GM10266 (cell line): ENCODE data around the gene SLC22A3.

Source experiments
- DNase-seq: peaks from one replicate; pipeline ENCODE4 v3.0.0; 2012; ENCODE audit errors: extremely low spot score
- TF ChIP-seq, protein P1 (sequence below): IDR thresholded peaks from 2 replicates; pipeline ENCODE4 v1.5.1; 2012; ENCODE audit warnings: mild to moderate bottlenecking, low read depth; ENCODE audit not compliant: control insufficient read depth, insufficient read depth; ENCODE audit errors: missing control alignments

The SLC22A3 gene

DNA sequence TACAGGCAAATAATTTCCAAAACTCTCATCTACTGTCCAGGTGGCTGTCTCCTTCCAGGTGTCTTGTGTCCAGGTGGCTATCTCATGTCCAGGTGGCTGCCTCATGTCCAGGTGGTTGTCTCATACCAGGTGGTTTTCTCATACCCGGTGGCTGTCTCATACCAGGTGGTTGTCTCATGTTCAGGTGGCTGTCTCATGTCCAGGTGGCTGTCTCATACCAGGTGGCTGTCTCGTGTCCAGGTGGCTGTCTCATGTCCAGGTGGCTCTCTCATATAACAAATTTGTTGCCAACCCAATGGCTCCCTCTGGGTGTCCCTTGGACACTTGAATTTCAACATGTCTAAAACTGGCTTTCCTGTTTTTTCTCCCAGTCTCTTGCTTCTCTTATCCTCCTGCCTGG, 14.3 kb upstream of the SLC22A3 start:
- DNase-seq: no peak
- TF ChIP-seq, protein P1, sequence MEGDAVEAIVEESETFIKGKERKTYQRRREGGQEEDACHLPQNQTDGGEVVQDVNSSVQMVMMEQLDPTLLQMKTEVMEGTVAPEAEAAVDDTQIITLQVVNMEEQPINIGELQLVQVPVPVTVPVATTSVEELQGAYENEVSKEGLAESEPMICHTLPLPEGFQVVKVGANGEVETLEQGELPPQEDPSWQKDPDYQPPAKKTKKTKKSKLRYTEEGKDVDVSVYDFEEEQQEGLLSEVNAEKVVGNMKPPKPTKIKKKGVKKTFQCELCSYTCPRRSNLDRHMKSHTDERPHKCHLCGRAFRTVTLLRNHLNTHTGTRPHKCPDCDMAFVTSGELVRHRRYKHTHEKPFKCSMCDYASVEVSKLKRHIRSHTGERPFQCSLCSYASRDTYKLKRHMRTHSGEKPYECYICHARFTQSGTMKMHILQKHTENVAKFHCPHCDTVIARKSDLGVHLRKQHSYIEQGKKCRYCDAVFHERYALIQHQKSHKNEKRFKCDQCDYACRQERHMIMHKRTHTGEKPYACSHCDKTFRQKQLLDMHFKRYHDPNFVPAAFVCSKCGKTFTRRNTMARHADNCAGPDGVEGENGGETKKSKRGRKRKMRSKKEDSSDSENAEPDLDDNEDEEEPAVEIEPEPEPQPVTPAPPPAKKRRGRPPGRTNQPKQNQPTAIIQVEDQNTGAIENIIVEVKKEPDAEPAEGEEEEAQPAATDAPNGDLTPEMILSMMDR: no peak

DNA sequence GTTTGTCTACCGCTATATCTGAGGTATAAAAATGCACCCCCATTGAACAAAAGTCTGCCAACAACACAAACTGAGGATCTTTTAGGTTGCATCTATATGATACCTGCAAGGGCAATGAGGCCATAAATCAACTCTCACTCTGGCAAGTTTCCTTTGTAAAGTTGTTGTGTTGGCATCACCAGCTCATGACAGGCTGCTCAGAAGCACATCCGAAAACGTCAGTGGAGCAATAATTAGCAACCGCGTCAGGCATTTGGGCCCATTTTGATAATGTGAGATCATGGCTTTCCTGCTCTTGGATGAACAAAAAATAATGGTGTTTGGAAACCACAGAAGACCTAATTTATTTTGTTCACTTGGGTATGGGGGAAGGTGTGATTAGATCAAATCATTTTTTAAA, 12.0 kb upstream of the SLC22A3 start:
- no peak for DNase-seq
- TF ChIP-seq, protein P1: no peak

DNA sequence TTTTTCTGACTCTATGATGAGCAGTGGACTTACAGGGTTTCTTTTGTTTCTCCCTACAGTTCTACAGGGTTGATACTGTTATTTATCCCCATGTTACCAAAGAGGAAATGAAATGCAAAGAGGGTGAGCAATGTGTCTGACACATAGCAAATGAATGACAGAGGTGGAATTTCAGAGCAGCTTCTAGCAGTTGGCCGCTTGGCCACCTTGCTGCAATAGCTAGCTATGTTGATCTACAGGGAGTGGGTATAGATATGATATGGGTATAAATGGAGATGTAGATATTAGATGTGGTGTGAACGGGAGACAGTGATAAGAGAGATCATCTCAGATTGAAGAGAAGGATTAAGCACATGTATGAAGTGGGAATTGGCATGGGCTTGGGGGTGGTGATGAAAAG, 10.9 kb upstream of the SLC22A3 start:
- TF ChIP-seq, protein P1: no peak
- no peak for DNase-seq

DNA sequence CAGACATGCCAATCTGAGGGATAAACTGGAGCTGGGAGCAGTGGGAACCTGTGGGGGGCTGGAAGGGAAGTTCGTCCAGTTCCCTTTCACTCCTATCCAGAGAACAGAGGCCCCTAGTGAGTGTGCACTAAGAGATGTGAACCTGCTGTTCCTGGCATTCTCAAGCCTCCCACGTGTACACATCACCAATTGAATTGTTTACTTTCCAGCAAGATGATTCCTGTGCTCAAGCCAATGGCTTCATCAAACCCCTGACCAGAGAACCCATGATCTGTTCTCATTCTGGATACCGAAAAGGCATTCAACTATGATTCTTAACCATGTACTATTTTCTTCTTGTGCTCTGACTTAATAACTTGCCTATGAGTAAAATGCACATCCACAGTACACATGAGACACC, 10.2 kb upstream of the SLC22A3 start:
- no peak for DNase-seq
- TF ChIP-seq, protein P1: no peak

DNA sequence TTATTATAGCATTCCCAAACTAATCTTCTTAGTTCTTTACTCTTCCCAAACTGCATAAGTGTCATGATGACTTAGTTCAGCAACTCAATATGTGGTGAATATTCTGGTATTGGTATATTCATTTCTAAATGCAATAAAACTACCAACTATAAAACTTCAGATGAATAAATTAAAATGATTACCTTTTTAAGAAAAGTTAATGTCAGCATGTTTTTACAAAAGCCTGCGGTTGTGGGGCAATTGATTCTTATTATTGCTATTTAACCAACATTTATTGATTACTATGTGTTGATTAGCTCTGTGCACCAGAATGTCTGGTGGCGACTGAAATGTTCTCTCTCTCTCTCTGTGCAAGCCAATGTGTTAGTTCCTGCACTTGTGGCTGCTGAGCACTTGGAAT, 5.0 kb upstream of the SLC22A3 start:
- DNase-seq: no peak
- TF ChIP-seq, protein P1: no peak

DNA sequence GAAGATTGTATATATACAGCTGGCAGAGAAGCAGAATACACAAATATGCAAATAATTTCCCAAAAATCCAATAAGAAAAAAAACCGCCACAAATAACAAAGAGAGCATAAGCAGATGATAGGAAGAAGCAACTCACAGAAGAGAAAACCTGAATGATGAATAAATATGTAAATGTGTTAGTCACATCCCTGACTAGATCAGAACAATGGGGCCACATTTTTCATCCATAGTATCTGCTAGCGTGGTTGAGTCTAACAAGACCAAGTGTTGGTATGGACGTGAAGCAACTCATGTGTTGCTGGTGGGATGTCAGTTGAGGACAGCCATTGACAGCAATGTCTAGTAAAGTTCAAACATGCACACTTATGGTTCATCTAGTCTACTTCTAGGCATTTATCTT, 3.9 kb upstream of the SLC22A3 start:
- DNase-seq: no peak
- TF ChIP-seq, protein P1: no peak

DNA sequence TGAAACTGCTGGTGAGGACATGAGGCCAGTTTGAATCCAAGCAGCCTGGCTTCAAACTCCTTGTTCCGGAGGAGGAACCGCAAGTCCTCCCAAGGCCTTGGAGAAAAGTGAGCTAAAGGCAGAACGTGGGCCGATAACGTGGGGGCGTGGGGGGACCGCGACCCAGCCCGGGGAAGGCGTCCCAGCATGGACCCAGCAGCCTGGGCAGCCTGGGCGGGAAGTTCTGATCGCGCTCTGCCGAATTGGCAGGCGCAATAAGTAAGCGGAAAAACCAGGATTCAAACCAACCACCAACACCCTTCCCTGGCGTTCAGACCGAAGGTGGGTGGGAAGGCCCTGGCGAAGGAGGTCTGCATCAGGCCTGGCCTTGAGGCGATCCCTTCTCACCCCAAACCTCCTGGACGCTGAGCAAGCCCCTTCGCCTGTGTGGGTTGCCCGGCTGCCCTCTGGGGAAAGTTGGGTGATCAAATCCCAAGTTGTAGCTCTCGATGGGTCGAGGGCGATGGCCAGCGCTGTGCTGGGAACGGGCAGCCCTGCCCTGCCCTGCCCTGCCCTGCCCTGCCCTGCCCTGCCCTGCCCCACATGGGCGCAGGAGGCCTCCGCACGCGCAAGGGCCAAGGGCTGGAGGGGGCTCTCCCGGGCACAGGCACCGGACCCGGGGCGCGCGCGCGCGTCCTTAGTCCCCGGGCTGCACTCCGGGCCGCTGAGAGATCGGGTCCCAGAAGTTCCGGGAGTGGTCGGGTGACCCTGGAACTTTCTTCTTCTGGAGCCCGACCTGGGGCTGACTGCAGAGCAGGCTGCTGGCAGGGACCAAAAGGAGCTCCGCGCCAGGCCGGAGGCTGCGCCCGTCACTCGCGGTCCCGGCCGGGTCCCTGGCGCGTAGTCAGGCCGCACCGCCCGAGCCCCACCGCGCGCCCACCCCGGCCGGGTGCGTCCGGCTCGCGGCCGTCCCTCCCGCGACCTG, 637 bp upstream of the SLC22A3 start:
- no peak for DNase-seq
- TF ChIP-seq, protein P1: no peak
